ENCODE data around the gene NR4A1. TPM values are rescaled to one million over a fixed set of nuclear protein-coding genes. Genes with fewer than 3 reads are reported as not detected.
A peak's percentile ranks its signal among the peaks of the same experiment; 100 is the strongest.

NR4A1 gene
- total and polyA plus RNA-seq, 9 of the 15 experiments (the other 6 are each of a cell fraction or from before 2014, with no cell fraction given) = 0.07 to 4.7 (median 1.9) TPM; not detected in 1

DNA sequence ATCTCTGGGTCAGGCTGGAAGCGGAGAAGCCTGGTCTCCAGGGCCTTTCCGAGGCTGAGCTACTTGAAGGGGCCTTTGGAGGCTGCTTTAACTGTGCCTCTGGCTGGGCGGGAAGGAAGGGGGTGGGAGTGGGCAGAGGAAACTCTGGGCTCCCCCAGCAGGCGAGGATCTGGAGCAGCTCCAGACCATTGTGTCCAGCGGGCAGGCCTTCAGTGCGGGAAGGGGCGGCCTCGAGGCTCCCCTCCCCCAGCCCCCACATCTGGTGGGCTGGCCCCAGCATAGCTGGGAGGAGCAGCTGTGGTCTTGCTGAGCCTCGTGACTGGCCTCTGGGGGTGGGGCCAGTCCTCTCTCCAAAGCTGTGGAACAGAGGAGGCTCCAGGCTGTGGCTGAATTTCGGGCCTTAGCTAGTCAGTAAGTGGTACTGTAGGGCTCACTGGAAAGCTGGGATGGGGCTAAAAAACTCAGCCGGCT lies 41.1 kb upstream of the NR4A1 start (continued):
- TF ChIP-seq, protein P1, sequence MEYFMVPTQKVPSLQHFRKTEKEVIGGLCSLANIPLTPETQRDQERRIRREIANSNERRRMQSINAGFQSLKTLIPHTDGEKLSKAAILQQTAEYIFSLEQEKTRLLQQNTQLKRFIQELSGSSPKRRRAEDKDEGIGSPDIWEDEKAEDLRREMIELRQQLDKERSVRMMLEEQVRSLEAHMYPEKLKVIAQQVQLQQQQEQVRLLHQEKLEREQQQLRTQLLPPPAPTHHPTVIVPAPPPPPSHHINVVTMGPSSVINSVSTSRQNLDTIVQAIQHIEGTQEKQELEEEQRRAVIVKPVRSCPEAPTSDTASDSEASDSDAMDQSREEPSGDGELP (CRISPR knock-in tag; IDR thresholded peaks at IDR 0.05; ENCODE audit: borderline replicate concordance) = peak; percentile 92; the same call in 1 of the 2 replicates
- TF ChIP-seq CREBBP (IDR thresholded peaks at IDR 0.05; ENCODE audit: low read depth, low read length) (no peak), BHLHE40 (IDR thresholded peaks at IDR 0.05; ENCODE audit: low read length) (peak; percentile 59; the same call in 1 of the 2 replicates), ZNF134 (CRISPR knock-in tag; conservative IDR thresholded peaks at IDR 0.05) (peak; percentile 66), MYC (IDR thresholded peaks at IDR 0.05; ENCODE audit: low read depth, low read length) (peak; percentile 73), MYC (CRISPR knock-in tag; IDR thresholded peaks at IDR 0.05; ENCODE audit: borderline replicate concordance, low read depth) (no peak), CBFA2T2 (conservative IDR thresholded peaks at IDR 0.05) (0 out of 2 replicates have a peak, but pooled peaks have one; percentile 26), NCOR1 (IDR thresholded peaks at IDR 0.05) (no peak), BRF1 (IDR thresholded peaks at IDR 0.05; ENCODE audit: borderline replicate concordance, extremely low read depth, insufficient read length) (no peak), TARDBP (IDR thresholded peaks at IDR 0.05) (no peak), LARP7 (IDR thresholded peaks at IDR 0.05) (no peak), ZNF347 (CRISPR knock-in tag; IDR thresholded peaks at IDR 0.05; ENCODE audit: low read depth) (no peak), FOXA3 (CRISPR knock-in tag; conservative IDR thresholded peaks at IDR 0.05 in 1 of 2, IDR thresholded peaks at IDR 0.05 in 1 of 2) (no peak), ZBTB7A (IDR thresholded peaks at IDR 0.05; ENCODE audit: borderline replicate concordance, control insufficient read depth, low read depth, low read length) (peak; percentile 72; the same call in 1 of the 2 replicates), SMAD4 (CRISPR knock-in tag; conservative IDR thresholded peaks at IDR 0.05) (0 out of 2 replicates have a peak, but pooled peaks have one; percentile 46), COPS2 (conservative IDR thresholded peaks at IDR 0.05) (no peak), ZEB2 (IDR thresholded peaks at IDR 0.05) (no peak), ATF1 (CRISPR knock-in tag; IDR thresholded peaks at IDR 0.05) (no peak), ATF1 (tag; IDR thresholded peaks at IDR 0.05) (peak; percentile 43; the same call in 1 of the 2 replicates), SMARCA4 (IDR thresholded peaks at IDR 0.05) (no peak), ZFP36 (IDR thresholded peaks at IDR 0.05; ENCODE audit: low read depth, low read length, partially characterized antibody) (peak; percentile 10), NFXL1 (CRISPR knock-in tag; IDR thresholded peaks at IDR 0.05) (no peak)
- TF ChIP-seq, protein P2, sequence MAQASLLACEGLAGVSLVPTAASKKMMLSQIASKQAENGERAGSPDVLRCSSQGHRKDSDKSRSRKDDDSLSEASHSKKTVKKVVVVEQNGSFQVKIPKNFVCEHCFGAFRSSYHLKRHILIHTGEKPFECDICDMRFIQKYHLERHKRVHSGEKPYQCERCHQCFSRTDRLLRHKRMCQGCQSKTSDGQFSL (CRISPR knock-in tag; IDR thresholded peaks at IDR 0.05) = 0 out of 2 replicates have a peak, but pooled peaks have one; percentile 35
- TF ChIP-seq, protein P2 (tag; IDR thresholded peaks at IDR 0.05) = no peak
- TF ChIP-seq, protein P3, sequence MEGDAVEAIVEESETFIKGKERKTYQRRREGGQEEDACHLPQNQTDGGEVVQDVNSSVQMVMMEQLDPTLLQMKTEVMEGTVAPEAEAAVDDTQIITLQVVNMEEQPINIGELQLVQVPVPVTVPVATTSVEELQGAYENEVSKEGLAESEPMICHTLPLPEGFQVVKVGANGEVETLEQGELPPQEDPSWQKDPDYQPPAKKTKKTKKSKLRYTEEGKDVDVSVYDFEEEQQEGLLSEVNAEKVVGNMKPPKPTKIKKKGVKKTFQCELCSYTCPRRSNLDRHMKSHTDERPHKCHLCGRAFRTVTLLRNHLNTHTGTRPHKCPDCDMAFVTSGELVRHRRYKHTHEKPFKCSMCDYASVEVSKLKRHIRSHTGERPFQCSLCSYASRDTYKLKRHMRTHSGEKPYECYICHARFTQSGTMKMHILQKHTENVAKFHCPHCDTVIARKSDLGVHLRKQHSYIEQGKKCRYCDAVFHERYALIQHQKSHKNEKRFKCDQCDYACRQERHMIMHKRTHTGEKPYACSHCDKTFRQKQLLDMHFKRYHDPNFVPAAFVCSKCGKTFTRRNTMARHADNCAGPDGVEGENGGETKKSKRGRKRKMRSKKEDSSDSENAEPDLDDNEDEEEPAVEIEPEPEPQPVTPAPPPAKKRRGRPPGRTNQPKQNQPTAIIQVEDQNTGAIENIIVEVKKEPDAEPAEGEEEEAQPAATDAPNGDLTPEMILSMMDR (IDR thresholded peaks at IDR 0.05 in 2 of 3, conservative IDR thresholded peaks at IDR 0.05 in 1 of 3; ENCODE audit: insufficient read depth in 2 of 3, low read depth in 1 of 3, low read length in 3 of 3) = 0 out of 6 replicates have a peak, but pooled peaks of 1 of the 3 experiments have one; percentile 1
- TF ChIP-seq, protein P4, sequence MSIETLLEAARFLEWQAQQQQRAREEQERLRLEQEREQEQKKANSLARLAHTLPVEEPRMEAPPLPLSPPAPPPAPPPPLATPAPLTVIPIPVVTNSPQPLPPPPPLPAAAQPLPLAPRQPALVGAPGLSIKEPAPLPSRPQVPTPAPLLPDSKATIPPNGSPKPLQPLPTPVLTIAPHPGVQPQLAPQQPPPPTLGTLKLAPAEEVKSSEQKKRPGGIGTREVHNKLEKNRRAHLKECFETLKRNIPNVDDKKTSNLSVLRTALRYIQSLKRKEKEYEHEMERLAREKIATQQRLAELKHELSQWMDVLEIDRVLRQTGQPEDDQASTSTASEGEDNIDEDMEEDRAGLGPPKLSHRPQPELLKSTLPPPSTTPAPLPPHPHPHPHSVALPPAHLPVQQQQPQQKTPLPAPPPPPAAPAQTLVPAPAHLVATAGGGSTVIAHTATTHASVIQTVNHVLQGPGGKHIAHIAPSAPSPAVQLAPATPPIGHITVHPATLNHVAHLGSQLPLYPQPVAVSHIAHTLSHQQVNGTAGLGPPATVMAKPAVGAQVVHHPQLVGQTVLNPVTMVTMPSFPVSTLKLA (conservative IDR thresholded peaks at IDR 0.05) = 0 out of 4 replicates have a peak, but pooled peaks of 1 of the 2 experiments have one; percentile 44

All from K562 (cell line).